HL-60 (cell line): Measurements from ENCODE around the gene HBG1.

Source experiments
- DNase-seq, 2 experiments: peaks; one replicate each; pipeline ENCODE4 v3.0.0-alpha.2; 2010 to 2020; ENCODE audit warnings: low read depth in 1 of 2, low spot score in 1 of 2
- H3K27ac ChIP-seq: fragments of 250-450 bp; sonication (Bioruptor Pico); replicated peaks from 2 replicates; pipeline ENCODE4 v1.5.1; 2020; ENCODE audit warnings: mild to moderate bottlenecking, moderate library complexity
- H3K27me3 ChIP-seq: fragments of 250-450 bp; sonication (Bioruptor Pico); 2 replicates; pipeline ENCODE4 v1.5.1; 2021; ENCODE audit warnings: mild to moderate bottlenecking, moderate library complexity; ENCODE audit not compliant: insufficient read depth, poor library complexity, severe bottlenecking
- H3K4me3 ChIP-seq: replicated peaks from 2 replicates; pipeline ENCODE4 v1.5.1; 2011; ENCODE audit warnings: mild to moderate bottlenecking, control low read depth, low read length; ENCODE audit not compliant: insufficient read depth
- GABPA ChIP-seq: IDR thresholded peaks from 2 replicates; pipeline ENCODE4 v1.6.1; 2012; ENCODE audit warnings: low read depth
- POLR2AphosphoS5 ChIP-seq: IDR thresholded peaks from 2 replicates; pipeline ENCODE4 v1.6.1; 2012; ENCODE audit warnings: low read depth
- REST ChIP-seq: IDR thresholded peaks from 2 replicates; pipeline ENCODE4 v1.6.1; 2012; ENCODE audit warnings: low read depth; ENCODE audit not compliant: insufficient replicate concordance
- SPI1 ChIP-seq: IDR thresholded peaks from 2 replicates; pipeline ENCODE4 v1.6.1; 2012; ENCODE audit warnings: low read depth, mild to moderate bottlenecking, borderline replicate concordance
- TF ChIP-seq, protein P1 (sequence below): IDR thresholded peaks from one replicate; pipeline ENCODE4 v1.5.1; 2011; ENCODE audit warnings: low read length, control low read depth, inconsistent platforms; ENCODE audit not compliant: insufficient read depth

Gene HBG1

GRCh38 chr11:5279471-5280090 is 29.9 kb upstream of the HBG1 start:
- DNase-seq: no peak
- TF ChIP-seq, protein P1, sequence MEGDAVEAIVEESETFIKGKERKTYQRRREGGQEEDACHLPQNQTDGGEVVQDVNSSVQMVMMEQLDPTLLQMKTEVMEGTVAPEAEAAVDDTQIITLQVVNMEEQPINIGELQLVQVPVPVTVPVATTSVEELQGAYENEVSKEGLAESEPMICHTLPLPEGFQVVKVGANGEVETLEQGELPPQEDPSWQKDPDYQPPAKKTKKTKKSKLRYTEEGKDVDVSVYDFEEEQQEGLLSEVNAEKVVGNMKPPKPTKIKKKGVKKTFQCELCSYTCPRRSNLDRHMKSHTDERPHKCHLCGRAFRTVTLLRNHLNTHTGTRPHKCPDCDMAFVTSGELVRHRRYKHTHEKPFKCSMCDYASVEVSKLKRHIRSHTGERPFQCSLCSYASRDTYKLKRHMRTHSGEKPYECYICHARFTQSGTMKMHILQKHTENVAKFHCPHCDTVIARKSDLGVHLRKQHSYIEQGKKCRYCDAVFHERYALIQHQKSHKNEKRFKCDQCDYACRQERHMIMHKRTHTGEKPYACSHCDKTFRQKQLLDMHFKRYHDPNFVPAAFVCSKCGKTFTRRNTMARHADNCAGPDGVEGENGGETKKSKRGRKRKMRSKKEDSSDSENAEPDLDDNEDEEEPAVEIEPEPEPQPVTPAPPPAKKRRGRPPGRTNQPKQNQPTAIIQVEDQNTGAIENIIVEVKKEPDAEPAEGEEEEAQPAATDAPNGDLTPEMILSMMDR: no peak
- no peak overlapping the region for H3K27ac ChIP-seq
- H3K4me3 ChIP-seq: no peak overlapping the region
- H3K27me3 ChIP-seq: no peaks in the 10 kb centered on the region

- no peak overlapping the region for H3K4me3 ChIP-seq
- no peaks in the 10 kb centered on the region for H3K27me3 ChIP-seq
- TF ChIP-seq POLR2AphosphoS5 (no peak), GABPA (no peak), SPI1 (no peak), REST (no peak)
- TF ChIP-seq, protein P1: no peak
- no peak for DNase-seq
- H3K27ac ChIP-seq: no peak overlapping the region
These were observed 28.2 kb upstream of the HBG1 start for GRCh38 chr11:5277807-5278382.

DNA sequence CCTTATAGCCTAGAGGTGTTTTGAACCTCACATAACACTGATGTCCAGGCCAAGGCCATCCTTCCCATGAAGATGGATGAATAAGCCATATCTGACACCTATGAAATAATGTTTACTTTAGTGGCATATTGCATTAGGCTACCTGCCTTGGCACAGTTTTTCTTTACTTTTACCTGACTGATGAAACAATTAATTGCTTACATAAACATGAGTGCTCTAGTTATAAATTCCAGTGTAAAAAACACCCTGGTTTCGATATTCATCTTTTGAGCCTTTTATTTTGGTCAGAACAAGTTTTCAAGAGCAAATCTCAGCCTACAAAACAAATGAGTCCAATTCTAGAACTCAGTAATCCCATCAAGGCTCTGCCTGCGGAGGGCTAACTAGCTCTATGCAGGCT is 27.0 kb upstream of the HBG1 start:
- Histone ChIP-seq H3K27me3 (no peaks in the 10 kb centered on the region), H3K4me3 (no peak overlapping the region), H3K27ac (no peak overlapping the region)
- DNase-seq: no peak
- TF ChIP-seq POLR2AphosphoS5 (no peak), GABPA (no peak), REST (no peak), SPI1 (no peak)
- TF ChIP-seq, protein P1: no peak
